Endothelial cell of umbilical vein (primary cell): ENCODE results near the gene TAF8. TPM values are rescaled to one million over a fixed set of nuclear protein-coding genes. Genes with fewer than 3 reads are reported as not detected.

Experiments used
- BruUV-seq: library from RNA; stranded (reverse); fragments of 400-500 nt; replicated peaks from 2 replicates; lab custom pipeline; 2021; lab: Mats Ljungman, UMichigan
- CTCF ChIA-PET: fragments of 300-600, 350-600 bp; sonication (Branson Sonifier 250); formaldehyde crosslinking; loops from one replicate; lab custom pipeline; 2021; ENCODE audit warnings: antibody characterized with exemption, inconsistent platforms; lab: Charles Lee
- POLR2A ChIA-PET: fragments of 300-600, 350-600 bp; sonication (Branson Sonifier 250); formaldehyde crosslinking; loops from one replicate; lab custom pipeline; 2021; ENCODE audit warnings: antibody characterized with exemption, inconsistent platforms; lab: Charles Lee
- DNase-seq: peaks from one replicate; pipeline ENCODE4 v3.0.0-alpha.2; 2011; ENCODE audit warnings: low read depth, low spot score
- FAIRE-seq: peaks from 2 replicates; lab custom pipeline; 2011; peaks lifted over from hg19 to GRCh38; lab: Jason Lieb, UNC
- H2AFZ ChIP-seq: 2 replicates; pipeline ENCODE4 v1.6.0; 2012; ENCODE audit warnings: low read depth, low read length, control low read depth, inconsistent platforms
- H3K27ac ChIP-seq: 2 replicates; pipeline ENCODE4 v1.5.1; 2011; ENCODE audit warnings: low read depth, mild to moderate bottlenecking, control low read depth, low read length, moderate library complexity; ENCODE audit not compliant: insufficient read depth
- H3K27me3 ChIP-seq, 2 experiments: 2 replicates each; pipeline versions ENCODE4 v1.6.0 to v1.6.1; 2011; ENCODE audit warnings: low read length in 2 of 2, mixed read lengths in 1 of 2; ENCODE audit not compliant: control insufficient read depth in 2 of 2, insufficient read depth in 2 of 2
- H3K36me3 ChIP-seq, 2 experiments: 2 replicates in 1 of 2; 3 replicates in 1 of 2; pipeline ENCODE4 v1.5.1; 2011; ENCODE audit warnings: low read length in 2 of 2, mild to moderate bottlenecking in 1 of 2, moderate library complexity in 1 of 2; ENCODE audit not compliant: control insufficient read depth in 2 of 2, insufficient read depth in 2 of 2; ENCODE audit errors: extremely low read depth in 1 of 2
- H3K4me1 ChIP-seq: 3 replicates; pipeline ENCODE4 v1.5.1; 2011; ENCODE audit warnings: mild to moderate bottlenecking, low read length; ENCODE audit not compliant: control insufficient read depth, insufficient read depth; ENCODE audit errors: extremely low read depth
- H3K4me2 ChIP-seq: 2 replicates; pipeline ENCODE4 v1.6.1; 2011; ENCODE audit warnings: low read length, control low read depth, mixed read lengths; ENCODE audit not compliant: insufficient read depth
- H3K4me3 ChIP-seq, 3 experiments: fragments of 200-600 bp in 1 of 3; sonication (generic), shearing (Covaris generic) in 1 of 3; replicated peaks in 1 of 3; 2 replicates each; pipeline ENCODE4 v1.5.1; 2011 to 2016; ENCODE audit warnings: control low read depth in 3 of 3, low read length in 3 of 3, mild to moderate bottlenecking in 2 of 3, inconsistent platforms in 1 of 3, low read depth in 1 of 3, moderate library complexity in 1 of 3; ENCODE audit not compliant: insufficient read depth in 1 of 3
- H3K79me2 ChIP-seq: 2 replicates; pipeline ENCODE4 v1.6.0; 2012; ENCODE audit warnings: low read length, inconsistent platforms; ENCODE audit not compliant: control insufficient read depth, insufficient read depth
- H3K9ac ChIP-seq: replicated peaks from 2 replicates; pipeline ENCODE3; 2011; ENCODE audit warnings: low read length, control low read depth; ENCODE audit not compliant: insufficient read depth; ENCODE audit errors: extremely low read depth
- H3K9me1 ChIP-seq: replicated peaks from 3 replicates; pipeline ENCODE4 v1.6.0; 2011; ENCODE audit warnings: mild to moderate bottlenecking, low read length; ENCODE audit not compliant: control insufficient read depth, insufficient read depth; ENCODE audit errors: extremely low read depth
- H3K9me3 ChIP-seq: replicated peaks from 2 replicates; pipeline ENCODE4 v1.5.1; 2012; ENCODE audit warnings: low read length, inconsistent platforms; ENCODE audit not compliant: control insufficient read depth, insufficient read depth
- H4K20me1 ChIP-seq: replicated peaks from 2 replicates; pipeline ENCODE3; 2011; ENCODE audit warnings: mild to moderate bottlenecking, low read length; ENCODE audit not compliant: control insufficient read depth, insufficient read depth; ENCODE audit errors: extremely low read depth
- EZH2 ChIP-seq: IDR thresholded peaks from 2 replicates; pipeline ENCODE4 v1.6.1; 2012; ENCODE audit warnings: borderline replicate concordance, low read depth, mild to moderate bottlenecking, moderate library complexity, low read length, inconsistent platforms; ENCODE audit not compliant: severe bottlenecking
- MAX ChIP-seq: IDR thresholded peaks from 2 replicates; pipeline ENCODE4 v1.6.1; 2011; ENCODE audit not compliant: insufficient read depth, insufficient read length
- POLR2A ChIP-seq: IDR thresholded peaks from 2 replicates; pipeline ENCODE4 v1.6.1; 2012; ENCODE audit warnings: low read depth, mild to moderate bottlenecking, control low read depth, low read length
- POLR2AphosphoS5 ChIP-seq: IDR thresholded peaks from 2 replicates; pipeline ENCODE4 v1.6.1; 2012; ENCODE audit warnings: low read depth, mild to moderate bottlenecking, control low read depth, low read length, moderate library complexity; ENCODE audit not compliant: insufficient read depth
- dilution Hi-C: fragments of 300-500 bp; cut with MboI; formaldehyde crosslinking; loops from one replicate; pipeline ENCODE4 v1.15.0; 2019; ENCODE audit warnings: low sequenced_read_pairs; ENCODE audit not compliant: extremely low pct_ligation_motif_present
- intact Hi-C: fragments of 100-400 bp; cut with micrococcal nuclease; formaldehyde crosslinking; loops from one replicate; pipeline ENCODE4 v1.10.0; 2022
- polyA plus RNA-seq, 4 experiments: library from polyadenylated mRNA; depleted of rRNA in 3 of 4; stranded (reverse) in 3 of 4; unstranded in 1 of 4; fragments of >200 nt; gene quantifications; 2 replicates each; pipeline versions ENCODE4 v1.2.1 to v1.2.3, GENCODE V29; 2011 to 2012; ENCODE audit warnings: missing spikeins in 1 of 4
- total RNA-seq: library from RNA; stranded (reverse); gene quantifications from 2 replicates; pipeline ENCODE4 v1.2.3, GENCODE V29; 2021

The TAF8 gene
- total and polyA plus RNA-seq, 2 donors (not counting 3 experiments of a cell fraction or from before 2014, with no cell fraction given), result 32.9 to 45.4 TPM

GRCh38 chr6:42047213-42047590 lies 3.1 kb upstream of the TAF8 start:
- Histone ChIP-seq H3K79me2 (peaks cover 7% of the 10 kb centered on the region), H3K9ac (no peak overlapping the region), H3K27ac (no peak overlapping the region), H3K9me1 (no peaks in the 10 kb centered on the region), H3K4me2 (no peak overlapping the region), H3K4me3 (no peak overlapping the region), H2AFZ (no peak overlapping the region), H3K4me1 (peaks cover 47% of the 10 kb centered on the region), H3K36me3 (no peaks in the 10 kb centered on the region), H4K20me1 (no peaks in the 10 kb centered on the region), H3K27me3 (no peaks in the 10 kb centered on the region), H3K9me3 (no peaks in the 10 kb centered on the region)
- dilution Hi-C loops, result no loop called here
- no TSS peak for BruUV-seq
- no peak for DNase-seq
- ChIA-PET POLR2A (no interaction called here), CTCF (interaction anchor here (1.1 to 7.8 kb wide), 4 partner anchors 126 to 261 kb away, joined by 4 to 109 read pairs (median 59); partner anchors contain the start of genes MED20 and TOMM6)
- TF ChIP-seq POLR2AphosphoS5 (no peak), EZH2 (peak; percentile 34), MAX (no peak)
- intact Hi-C loops, result no loop called here
- FAIRE-seq, result no peak

GRCh38 chr6:42047790-42048405 lies 2.4 kb upstream of the TAF8 start:
- H3K36me3 ChIP-seq, result peaks cover 2% of the 10 kb centered on the region in 2 experiments
- no peak for DNase-seq
- POLR2A ChIA-PET, result no interaction called here
- peak overlapping the region; percentile 32 for H3K9ac ChIP-seq
- no peak for FAIRE-seq
- H3K4me1 ChIP-seq, result peaks cover 47% of the 10 kb centered on the region
- intact Hi-C loops (no loop called here), dilution Hi-C loops (no loop called here)
- CTCF ChIA-PET, result interaction anchor here (1.1 to 7.6 kb wide), 4 partner anchors 113 to 262 kb away, joined by 3 to 78 read pairs (median 8); partner anchors contain the start of genes BYSL, MED20 and TOMM6
- no peaks in the 10 kb centered on the region for H3K9me3 ChIP-seq
- no TSS peak for BruUV-seq
- peak overlapping the region; percentile 63 to 79 (median 64) for H3K4me3 ChIP-seq
- H3K9me1 ChIP-seq, result no peaks in the 10 kb centered on the region
- no peaks in the 10 kb centered on the region for H3K27me3 ChIP-seq
- peak overlapping the region; percentile 83 for H3K4me2 ChIP-seq
- TF ChIP-seq POLR2A, result no peak
- H4K20me1 ChIP-seq, result no peaks in the 10 kb centered on the region
- H2AFZ ChIP-seq, result peak overlapping the region; percentile 96
- no peak overlapping the region for H3K27ac ChIP-seq
- H3K79me2 ChIP-seq, result peaks cover 9% of the 10 kb centered on the region
